HepG2 (cell line): ENCODE measurements around the gene FADD. TPM values are rescaled to one million over a fixed set of nuclear protein-coding genes. Genes with fewer than 3 reads are reported as not detected.

Experiments
- ATAC-seq: fragments of 200-7000 bp; cut with Tn5 transposase; 3 replicates; pipeline ENCODE4 v1.9.1; 2020; ENCODE audit warnings: mild to moderate bottlenecking, moderate library complexity
- BruUV-seq: library from RNA; stranded (reverse); fragments of 400-500 nt; replicated peaks from 2 replicates; lab custom pipeline; 2021; lab: Mats Ljungman, UMichigan
- CTCF ChIA-PET: fragments of 300-600 bp; formaldehyde crosslinking; extraction: SDS; loops from one replicate; lab custom pipeline; 2021; ENCODE audit warnings: low total read pairs, inconsistent platforms, low intra/inter-chr PET ratio; lab: Yijun Ruan, JAX
- POLR2A ChIA-PET: fragments of 350-600 bp; sonication (Branson Sonifier 250); formaldehyde crosslinking; loops from one replicate; lab custom pipeline; 2020; ENCODE audit warnings: antibody characterized with exemption, inconsistent platforms; lab: Yijun Ruan, JAX
- DNase-seq: peaks from one replicate; pipeline ENCODE4 v3.0.0-alpha.2; 2015; ENCODE audit warnings: low spot score
- FAIRE-seq: peaks from 3 replicates; lab custom pipeline; 2011; peaks lifted over from hg19 to GRCh38; lab: Jason Lieb, UNC
- H2AFZ ChIP-seq: one replicate; pipeline ENCODE4 v1.6.1; 2011; ENCODE audit warnings: low read length, inconsistent platforms
- H3K27ac ChIP-seq: fragments of 300-600 bp; 3 replicates; pipeline ENCODE4 v1.8.0; 2011; ENCODE audit warnings: mixed run types, mild to moderate bottlenecking, mixed read lengths, low read length, inconsistent platforms; ENCODE audit not compliant: insufficient read depth; ENCODE audit errors: extremely low read length
- H3K27me3 ChIP-seq, 2 experiments: fragments of 200-600 bp in 1 of 2; 2 replicates in 1 of 2; 3 replicates in 1 of 2; pipeline versions ENCODE4 v1.6.0 to v1.8.0; 2011; ENCODE audit warnings: low read length in 2 of 2, mild to moderate bottlenecking in 2 of 2, moderate library complexity in 2 of 2, inconsistent platforms in 1 of 2; ENCODE audit not compliant: insufficient read depth in 2 of 2, control insufficient read depth in 1 of 2
- H3K36me3 ChIP-seq, 2 experiments: fragments of 200-600 bp in 1 of 2; replicated peaks in 1 of 2; 2 replicates in 1 of 2; 3 replicates in 1 of 2; pipeline versions ENCODE4 v1.5.1 to v1.8.0; 2011; ENCODE audit warnings: low read length in 2 of 2, inconsistent platforms in 1 of 2; ENCODE audit not compliant: insufficient read depth in 2 of 2, control insufficient read depth in 1 of 2
- H3K4me1 ChIP-seq: 2 replicates; pipeline ENCODE4 v1.5.1; 2012; ENCODE audit warnings: low read length, inconsistent platforms; ENCODE audit not compliant: insufficient read depth
- H3K4me2 ChIP-seq: 2 replicates; pipeline ENCODE4 v1.6.0; 2011; ENCODE audit warnings: low read depth, low read length, inconsistent platforms
- H3K4me3 ChIP-seq, 3 experiments: fragments of 200-600 bp in 1 of 3; sonication (generic), shearing (Covaris generic) in 1 of 3; replicated peaks in 1 of 3; 2 replicates each; pipeline ENCODE4 v1.5.1; 2011 to 2016; ENCODE audit warnings: low read length in 3 of 3, inconsistent platforms in 2 of 3, low read depth in 2 of 3, mild to moderate bottlenecking in 2 of 3, control low read depth in 1 of 3, mixed read lengths in 1 of 3; ENCODE audit not compliant: insufficient read depth in 1 of 3
- H3K79me2 ChIP-seq: one replicate; pipeline ENCODE4 v1.6.1; 2011; ENCODE audit warnings: low read length, inconsistent platforms; ENCODE audit not compliant: insufficient read depth
- H3K9ac ChIP-seq: 2 replicates; pipeline ENCODE4 v1.6.0; 2011; ENCODE audit warnings: mild to moderate bottlenecking, low read depth, low read length, inconsistent platforms; ENCODE audit not compliant: insufficient read depth
- H3K9me3 ChIP-seq: 2 replicates; pipeline ENCODE4 v1.5.1; 2012; ENCODE audit warnings: mild to moderate bottlenecking, low read length
- H4K20me1 ChIP-seq: 2 replicates; pipeline ENCODE4 v1.6.0; 2011; ENCODE audit warnings: inconsistent platforms, mild to moderate bottlenecking, low read length, moderate library complexity; ENCODE audit not compliant: insufficient read depth
- FOSL1 ChIP-seq: sonication (generic); formaldehyde crosslinking; IDR thresholded peaks from 2 replicates; pipeline ENCODE4 v1.9.0; 2021; ENCODE audit warnings: missing genetic modification reagents, borderline replicate concordance
- GABPA ChIP-seq, 2 experiments: IDR thresholded peaks; 2 replicates each; pipeline ENCODE4 v1.6.1; 2011 to 2016; ENCODE audit warnings: low read depth in 2 of 2, low read length in 1 of 2, missing biosample characterization in 1 of 2, missing genetic modification characterization in 1 of 2
- IRF2 ChIP-seq: IDR thresholded peaks from 2 replicates; pipeline ENCODE4 v1.6.1; 2018; ENCODE audit warnings: missing genetic modification reagents, missing compliant biosample characterization
- MAF1 ChIP-seq: sonication (generic); formaldehyde crosslinking; IDR thresholded peaks from 2 replicates; pipeline ENCODE4 v1.5.0; 2020; ENCODE audit warnings: missing genetic modification reagents, borderline replicate concordance
- MNT ChIP-seq: fragments of 450-650 bp; IDR thresholded peaks from 2 replicates; pipeline ENCODE4 v1.6.1; 2016
- RAD51 ChIP-seq: fragments of 450-650 bp; IDR thresholded peaks from 2 replicates; pipeline ENCODE4 v1.6.1; 2016; ENCODE audit warnings: borderline replicate concordance
- ZBTB3 ChIP-seq: sonication (generic); formaldehyde crosslinking; IDR thresholded peaks from 2 replicates; pipeline ENCODE4 v1.4.0; 2020; ENCODE audit warnings: low read depth, mild to moderate bottlenecking, moderate library complexity, missing genetic modification reagents, borderline replicate concordance
- ZC3H4 ChIP-seq: sonication (generic); formaldehyde crosslinking; IDR thresholded peaks from 2 replicates; pipeline ENCODE4 v1.4.0; 2020; ENCODE audit warnings: missing genetic modification reagents, borderline replicate concordance
- ZFYVE20 ChIP-seq: sonication (generic); formaldehyde crosslinking; IDR thresholded peaks from 2 replicates; pipeline ENCODE4 v1.8.0; 2023; ENCODE audit warnings: low read depth, mild to moderate bottlenecking, moderate library complexity, missing genetic modification reagents, borderline replicate concordance
- ZNF280B ChIP-seq: sonication (generic); formaldehyde crosslinking; IDR thresholded peaks from 2 replicates; pipeline ENCODE4 v1.5.0; 2020; ENCODE audit warnings: missing genetic modification reagents, mild to moderate bottlenecking, borderline replicate concordance
- ZNF441 ChIP-seq: sonication (generic); formaldehyde crosslinking; IDR thresholded peaks from 2 replicates; pipeline ENCODE4 v1.7.0; 2021; ENCODE audit warnings: missing genetic modification reagents, borderline replicate concordance
- WGBS: methylation state at CpG from one replicate; pipeline ENCODE4 v1.1.6; 2017; ENCODE audit warnings: low lambda C conversion rate; 5-methylcytosine and 5-hydroxymethylcytosine counted together
- in situ Hi-C: cut with HindIII; loops from 2 replicates; pipeline ENCODE4 v1.10.0; 2017; ENCODE audit warnings: low pct_unique_long_range_greater_than_20kb; ENCODE audit not compliant: extremely low pct_ligation_motif_present
- intact Hi-C: fragments of 100-400 bp; cut with micrococcal nuclease; formaldehyde crosslinking; loops from one replicate; pipeline ENCODE4 v1.10.0; 2022; ENCODE audit not compliant: unreplicated experiment
- polyA plus RNA-seq, 8 experiments: library from polyadenylated mRNA; depleted of rRNA in 3 of 8; stranded (reverse) in 7 of 8; unstranded in 1 of 8; fragments of >200 nt; fragmentation: Illumina TruSeq in 4 of 8; extraction: Trizol in 4 of 8; gene quantifications; 2 replicates each; pipeline versions ENCODE4 v1.2.1 to v1.2.3, GENCODE V29; 2011 to 2016; ENCODE audit warnings: low read depth in 4 of 8, missing spikeins in 1 of 8, mixed read lengths in 1 of 8; ENCODE audit not compliant: insufficient read depth in 1 of 8
- total RNA-seq, 5 experiments: library from RNA; depleted of rRNA; stranded (reverse); fragments of >200 nt; fragmentation: Illumina TruSeq; extraction: Trizol; gene quantifications; 2 replicates each; pipeline ENCODE4 v1.2.3, GENCODE V29; 2016; ENCODE audit warnings: low read depth in 1 of 5

Gene FADD
- total and polyA plus RNA-seq, 2 of the 13 experiments (the other 11 are each of a cell fraction or from before 2014, with no cell fraction given) = 14.2 to 22.2 TPM

GRCh38 chr11:70187771-70188170, 15.3 kb upstream of the FADD start:
- in situ Hi-C loops = no loop called here
- no peak overlapping the region for H3K4me2 ChIP-seq
- CTCF ChIA-PET = no interaction called here
- TF ChIP-seq ZC3H4 (CRISPR knock-in tag) (no peak), ZNF280B (CRISPR knock-in tag) (no peak), ZNF441 (CRISPR knock-in tag) (no peak)
- TF ChIP-seq, all 625 proteins: peak for 0
- no peaks in the 10 kb centered on the region for H3K9me3 ChIP-seq
- no peak overlapping the region for H3K27ac ChIP-seq
- H3K36me3 ChIP-seq = no peaks in the 10 kb centered on the region
- no peak overlapping the region for H3K9ac ChIP-seq
- no peaks in the 10 kb centered on the region; the same call in 1 of the 2 replicates for H4K20me1 ChIP-seq
- no peak for DNase-seq
- no peak for FAIRE-seq
- no peak for ATAC-seq
- H3K4me3 ChIP-seq = no peak overlapping the region
- BruUV-seq = no TSS peak
- intact Hi-C loops = no loop called here
- WGBS = 44% methylated on average over 12 of the region's 15 CpGs
- no peaks in the 10 kb centered on the region for H3K4me1 ChIP-seq
- POLR2A ChIA-PET = no interaction called here
- peaks cover 11 to 57% of the 10 kb centered on the region in 2 experiments; a peak in 4 of 5 replicates for H3K27me3 ChIP-seq
- no peak overlapping the region for H2AFZ ChIP-seq
- no peaks in the 10 kb centered on the region for H3K79me2 ChIP-seq

- CTCF ChIA-PET = interaction anchor here (2.9 kb wide), 1 partner anchor 271 kb away, joined by 22 read pairs; no protein-coding TSS in a partner anchor
- H4K20me1 ChIP-seq = no peaks in the 10 kb centered on the region; the same call in 1 of the 2 replicates
- no peak for TF ChIP-seq ZBTB3 (CRISPR knock-in tag)
- no peak for TF ChIP-seq FOSL1
- no peak for TF ChIP-seq ZFYVE20
- TF ChIP-seq IRF2 (CRISPR knock-in tag) = no peak
- TF ChIP-seq MNT = peak; percentile 92
- TF ChIP-seq GABPA (IDR thresholded peaks at IDR 0.05; ENCODE audit: low read depth, low read length) = no peak
- no peak for TF ChIP-seq GABPA (CRISPR knock-in tag; IDR thresholded peaks at IDR 0.05; ENCODE audit: low read depth)
- 0 out of 2 replicates have a peak, but pooled peaks have one; percentile 5 for TF ChIP-seq RAD51
- TF ChIP-seq MAF1 = no peak
Observed at GRCh38 chr11:70189622-70190021, 13.5 kb upstream of the FADD start.

More at GRCh38 chr11:70189622-70190021, 13.5 kb upstream of the FADD start:
- Histone ChIP-seq H3K27ac (no peak overlapping the region), H3K79me2 (no peaks in the 10 kb centered on the region), H3K27me3 (peaks cover 12 to 39% of the 10 kb centered on the region in 2 experiments; a peak in 4 of 5 replicates), H2AFZ (no peak overlapping the region), H3K9me3 (no peaks in the 10 kb centered on the region), H3K9ac (no peak overlapping the region), H3K4me1 (no peaks in the 10 kb centered on the region), H3K4me3 (no peak overlapping the region), H3K4me2 (no peak overlapping the region), H3K36me3 (no peaks in the 10 kb centered on the region)
- FAIRE-seq (no peak), DNase-seq (no peak), ATAC-seq (no peak)
- intact Hi-C loops (no loop called here), in situ Hi-C loops (loop anchor here (5.0 to 10.0 kb wide), 2 partner anchors 277 to 475 kb away; no protein-coding TSS in a partner anchor)
- no TSS peak for BruUV-seq
- POLR2A ChIA-PET = no interaction called here
- 39% methylated on average over 11 of the region's 11 CpGs for WGBS
